IMR-90 (cell line): ENCODE data around the gene MLLT10. TPM values are rescaled to one million over a fixed set of nuclear protein-coding genes. Genes with fewer than 3 reads are reported as not detected.

Experiments
- ATAC-seq: fragments of 200-7000 bp; cut with Tn5 transposase; 2 replicates; pipeline ENCODE4 v1.9.1; 2020; ENCODE audit warnings: low read depth, mild to moderate bottlenecking, moderate library complexity
- BruUV-seq: library from RNA; stranded (reverse); fragments of 400-500 nt; replicated peaks from 2 replicates; lab custom pipeline; 2021; lab: Mats Ljungman, UMichigan
- CTCF ChIA-PET: fragments of 300-600 bp; formaldehyde crosslinking; extraction: SDS; loops from one replicate; lab custom pipeline; 2021; ENCODE audit warnings: antibody characterized with exemption; lab: Yijun Ruan, JAX
- POLR2A ChIA-PET: fragments of 300-600 bp; sonication (Branson Sonifier 250); formaldehyde crosslinking; loops from one replicate; lab custom pipeline; 2022; ENCODE audit warnings: antibody characterized with exemption; ENCODE audit not compliant: unreplicated experiment; lab: Charles Lee
- DNase-seq: peaks from one replicate; pipeline ENCODE4 v3.0.0; 2013
- H2AFZ ChIP-seq: replicated peaks from 2 replicates; pipeline ENCODE3; 2013; ENCODE audit warnings: low read length, mild to moderate bottlenecking; ENCODE audit not compliant: poor library complexity
- H2AK5ac ChIP-seq: 2 replicates; pipeline ENCODE4 v1.6.1; 2013; ENCODE audit warnings: low read depth, low read length, inconsistent platforms
- H2AK9ac ChIP-seq: replicated peaks from 2 replicates; pipeline ENCODE3; 2013; ENCODE audit warnings: mild to moderate bottlenecking, low read depth, low read length, moderate library complexity; ENCODE audit not compliant: poor library complexity
- H2BK120ac ChIP-seq: 2 replicates; pipeline ENCODE4 v1.6.1; 2013; ENCODE audit warnings: low read depth, low read length, inconsistent platforms
- H2BK15ac ChIP-seq: 3 replicates; pipeline ENCODE4 v1.6.1; 2013; ENCODE audit warnings: low read depth, low read length, inconsistent platforms
- H2BK20ac ChIP-seq: 2 replicates; pipeline ENCODE4 v1.6.1; 2013; ENCODE audit warnings: low read depth, mild to moderate bottlenecking, inconsistent platforms, low read length, moderate library complexity
- H2BK5ac ChIP-seq: 2 replicates; pipeline ENCODE4 v1.6.1; 2013; ENCODE audit warnings: mild to moderate bottlenecking, low read depth, low read length, inconsistent platforms; ENCODE audit not compliant: poor library complexity, severe bottlenecking
- H3K14ac ChIP-seq: replicated peaks from 2 replicates; pipeline ENCODE4 v1.6.1; 2013; ENCODE audit warnings: low read depth, low read length, inconsistent platforms
- H3K18ac ChIP-seq: 2 replicates; pipeline ENCODE4 v1.6.1; 2013; ENCODE audit warnings: low read depth, low read length, control low read depth
- H3K23ac ChIP-seq: 2 replicates; pipeline ENCODE4 v1.6.1; 2013; ENCODE audit warnings: low read depth, low read length, inconsistent platforms
- H3K27ac ChIP-seq: 2 replicates; pipeline ENCODE4 v1.5.1; 2013; ENCODE audit warnings: mild to moderate bottlenecking, control low read depth, low read length; ENCODE audit not compliant: insufficient read depth
- H3K27me3 ChIP-seq: 2 replicates; pipeline ENCODE4 v1.6.1; 2013; ENCODE audit warnings: low read length; ENCODE audit not compliant: control insufficient read depth, insufficient read depth
- H3K36me3 ChIP-seq: 2 replicates; pipeline ENCODE4 v1.6.1; 2013; ENCODE audit warnings: low read length, mixed read lengths; ENCODE audit not compliant: control insufficient read depth, insufficient read depth
- H3K4ac ChIP-seq: 2 replicates; pipeline ENCODE4 v1.6.1; 2013; ENCODE audit warnings: low read depth, low read length, inconsistent platforms
- H3K4me1 ChIP-seq: 2 replicates; pipeline ENCODE4 v1.6.1; 2013; ENCODE audit warnings: low read length, mixed read lengths; ENCODE audit not compliant: control insufficient read depth, insufficient read depth
- H3K4me2 ChIP-seq: 2 replicates; pipeline ENCODE4 v1.6.1; 2013; ENCODE audit warnings: low read depth, mild to moderate bottlenecking, control low read depth, low read length, moderate library complexity
- H3K4me3 ChIP-seq: 2 replicates; pipeline ENCODE4 v1.5.1; 2013; ENCODE audit warnings: low read depth, mild to moderate bottlenecking, control low read depth, low read length, moderate library complexity; ENCODE audit not compliant: insufficient read depth
- H3K56ac ChIP-seq: 2 replicates; pipeline ENCODE4 v1.6.1; 2013; ENCODE audit warnings: low read length, inconsistent platforms; ENCODE audit not compliant: insufficient read depth; ENCODE audit errors: extremely low read depth
- H3K79me1 ChIP-seq, 2 experiments: 2 replicates each; pipeline ENCODE4 v1.6.1; 2013; ENCODE audit warnings: low read length in 2 of 2, inconsistent platforms in 1 of 2, low read depth in 1 of 2
- H3K9ac ChIP-seq: 2 replicates; pipeline ENCODE4 v1.6.1; 2013; ENCODE audit warnings: low read depth, low read length, control low read depth
- H3K9me1 ChIP-seq: 2 replicates; pipeline ENCODE4 v1.6.1; 2013; ENCODE audit warnings: low read length, inconsistent platforms; ENCODE audit not compliant: insufficient read depth
- H3K9me3 ChIP-seq: 2 replicates; pipeline ENCODE4 v1.6.1; 2013; ENCODE audit warnings: low read length; ENCODE audit not compliant: control insufficient read depth, insufficient read depth
- H4K20me1 ChIP-seq: 2 replicates; pipeline ENCODE4 v1.6.1; 2013; ENCODE audit warnings: low read length, inconsistent platforms; ENCODE audit not compliant: insufficient read depth
- H4K5ac ChIP-seq: 2 replicates; pipeline ENCODE4 v1.6.1; 2013; ENCODE audit warnings: mild to moderate bottlenecking, low read depth, low read length, control low read depth
- H4K8ac ChIP-seq, 2 experiments: 2 replicates each; pipeline ENCODE4 v1.6.1; 2013; ENCODE audit warnings: low read depth in 2 of 2, low read length in 2 of 2, control low read depth in 1 of 2, inconsistent platforms in 1 of 2
- H4K91ac ChIP-seq: 2 replicates; pipeline ENCODE4 v1.6.1; 2013; ENCODE audit warnings: low read depth, low read length, inconsistent platforms; ENCODE audit not compliant: insufficient read depth
- BHLHE40 ChIP-seq: fragments of 150-350 bp; IDR thresholded peaks from 2 replicates; pipeline ENCODE4 v1.6.1; 2016; ENCODE audit warnings: mild to moderate bottlenecking, low read depth, low read length
- CEBPB ChIP-seq: IDR thresholded peaks from 2 replicates; pipeline ENCODE4 v1.6.1; 2012; ENCODE audit warnings: low read depth, low read length, improper control_type of control experiment
- CHD1 ChIP-seq: IDR thresholded peaks from 2 replicates; pipeline ENCODE4 v1.6.1; 2012; ENCODE audit warnings: low read depth, low read length, improper control_type of control experiment
- CTCF ChIP-seq: conservative IDR thresholded peaks from 2 replicates; pipeline ENCODE4 v1.5.1; 2012; ENCODE audit warnings: mild to moderate bottlenecking, low read depth, low read length, improper control_type of control experiment
- ELK1 ChIP-seq: fragments of 150-350 bp; IDR thresholded peaks from 2 replicates; pipeline ENCODE4 v1.6.1; 2016; ENCODE audit warnings: low read depth, mild to moderate bottlenecking, low read length, moderate library complexity, borderline replicate concordance
- FOS ChIP-seq: fragments of 150-350 bp; IDR thresholded peaks from 2 replicates; pipeline ENCODE4 v1.6.1; 2016; ENCODE audit warnings: low read depth, low read length
- MAFK ChIP-seq: IDR thresholded peaks from 2 replicates; pipeline ENCODE4 v1.6.1; 2012; ENCODE audit warnings: low read depth, low read length, improper control_type of control experiment
- MAZ ChIP-seq: IDR thresholded peaks from 2 replicates; pipeline ENCODE4 v1.6.1; 2012; ENCODE audit warnings: low read depth, mild to moderate bottlenecking, low read length, improper control_type of control experiment, moderate library complexity, borderline replicate concordance
- MXI1 ChIP-seq: IDR thresholded peaks from 2 replicates; pipeline ENCODE4 v1.6.1; 2012; ENCODE audit warnings: low read depth, mild to moderate bottlenecking, low read length, moderate library complexity, borderline replicate concordance
- NFE2L2 ChIP-seq: fragments of 150-350 bp; IDR thresholded peaks from 2 replicates; pipeline ENCODE4 v1.6.1; 2016; ENCODE audit warnings: low read depth, mild to moderate bottlenecking, low read length
- POLR2A ChIP-seq: IDR thresholded peaks from 2 replicates; pipeline ENCODE4 v1.6.1; 2012; ENCODE audit warnings: mild to moderate bottlenecking, low read depth, low read length
- RAD21 ChIP-seq: IDR thresholded peaks from 2 replicates; pipeline ENCODE4 v1.6.1; 2012; ENCODE audit warnings: low read length, improper control_type of control experiment
- RCOR1 ChIP-seq: IDR thresholded peaks from 2 replicates; pipeline ENCODE4 v1.6.1; 2012; ENCODE audit warnings: mild to moderate bottlenecking, low read length, improper control_type of control experiment; ENCODE audit not compliant: insufficient replicate concordance
- RFX5 ChIP-seq: IDR thresholded peaks from 2 replicates; pipeline ENCODE4 v1.8.0; 2012; ENCODE audit warnings: low read depth, mild to moderate bottlenecking, low read length, moderate library complexity
- SMC3 ChIP-seq: fragments of 150-350 bp; IDR thresholded peaks from 2 replicates; pipeline ENCODE4 v1.6.1; 2016; ENCODE audit warnings: low read depth, mild to moderate bottlenecking, antibody characterized with exemption, low read length, moderate library complexity
- USF2 ChIP-seq: fragments of 150-350 bp; IDR thresholded peaks from 2 replicates; pipeline ENCODE4 v1.6.1; 2017; ENCODE audit warnings: mild to moderate bottlenecking, antibody characterized with exemption, low read length, low read depth
- WGBS, 2 experiments: methylation state at CpG; one replicate each; pipeline versions ENCODE4 v1.1.5 to v1.1.7; 2013; ENCODE audit warnings: missing lambda C conversion rate in 2 of 2; ENCODE audit not compliant: insufficient read length in 1 of 2; ENCODE audit errors: extremely low coverage in 2 of 2; 5-methylcytosine and 5-hydroxymethylcytosine counted together
- dilution Hi-C: fragments of 300-500 bp; cut with HindIII; formaldehyde crosslinking; loops from one replicate; pipeline ENCODE4 v1.14.3; 2018; ENCODE audit warnings: low sequenced_read_pairs; ENCODE audit not compliant: unreplicated experiment
- in situ Hi-C: fragments of 300-500 bp; cut with MboI; formaldehyde crosslinking; loops from 3 replicates; pipeline ENCODE4 v1.14.3; 2019; ENCODE audit warnings: low sequenced_read_pairs, inconsistent platforms, mixed read lengths
- intact Hi-C: fragments of 100-400 bp; cut with micrococcal nuclease; formaldehyde crosslinking; loops from 2 replicates; pipeline ENCODE4 v1.10.0; 2022
- polyA plus RNA-seq, 3 experiments: library from polyadenylated mRNA; depleted of rRNA; stranded (reverse); fragments of >200 nt; gene quantifications; 2 replicates each; pipeline ENCODE4 v1.2.3, GENCODE V29; 2012; ENCODE audit warnings: low replicate concordance in 1 of 3
- total RNA-seq: library from RNA; depleted of rRNA; stranded (reverse); fragments of >200 nt; gene quantifications from 2 replicates; pipeline ENCODE4 v1.2.3, GENCODE V29; 2012

The MLLT10 gene
- total and polyA plus RNA-seq, 2 of the 4 experiments (the other 2 are of a cell fraction), result 22.5 to 29.0 TPM

- no peak overlapping the region for H3K14ac ChIP-seq
- H3K79me1 ChIP-seq, result 0 out of 4 replicates have a peak, but pooled peaks cover 0 to 10% of the 10 kb centered on the region in 2 experiments
- H3K9ac ChIP-seq, result no peak overlapping the region
- H3K27ac ChIP-seq, result no peak overlapping the region
- H3K18ac ChIP-seq, result no peak overlapping the region
- WGBS, 2 experiments, result no CpG with 5 or more reads among the region's 2 CpGs
- CTCF ChIA-PET, result interaction anchor here (0.6 kb wide), 1 partner anchor 210 kb away, joined by 4 read pairs; no protein-coding TSS in a partner anchor
- H3K27me3 ChIP-seq, result no peaks in the 10 kb centered on the region
- no peak overlapping the region for H3K56ac ChIP-seq
- intact Hi-C loops (no loop called here), in situ Hi-C loops (no loop called here), dilution Hi-C loops (no loop called here)
- H2AFZ ChIP-seq, result no peak overlapping the region
- ATAC-seq, result no peak
- H2AK9ac ChIP-seq, result no peak overlapping the region
- H3K4ac ChIP-seq, result no peak overlapping the region
- H2BK120ac ChIP-seq, result no peak overlapping the region
- no peaks in the 10 kb centered on the region for H3K4me1 ChIP-seq
- no peak overlapping the region for H4K8ac ChIP-seq
- H3K9me1 ChIP-seq, result 0 out of 2 replicates have a peak, but pooled peaks cover 4% of the 10 kb centered on the region
- BruUV-seq, result no TSS peak
- DNase-seq, result no peak
- POLR2A ChIA-PET, result no interaction called here
- H4K91ac ChIP-seq, result no peak overlapping the region
- no peak overlapping the region for H3K4me2 ChIP-seq
- no peak overlapping the region for H2BK5ac ChIP-seq
- no peak overlapping the region for H4K5ac ChIP-seq
- H3K36me3 ChIP-seq, result no peaks in the 10 kb centered on the region
- TF ChIP-seq USF2 (no peak), CHD1 (no peak), MAFK (no peak), RCOR1 (no peak), RAD21 (no peak), SMC3 (no peak), ELK1 (no peak), RFX5 (no peak), MXI1 (no peak), POLR2A (no peak), MAZ (no peak), NFE2L2 (no peak), BHLHE40 (no peak), CTCF (no peak), FOS (no peak), CEBPB (no peak)
- H3K4me3 ChIP-seq, result no peak overlapping the region
- H2BK15ac ChIP-seq, result no peak overlapping the region
- H4K20me1 ChIP-seq, result no peaks in the 10 kb centered on the region; the same call in 1 of the 2 replicates
- H3K9me3 ChIP-seq, result no peaks in the 10 kb centered on the region
- H2BK20ac ChIP-seq, result no peak overlapping the region
- H3K23ac ChIP-seq, result no peak overlapping the region
- no peak overlapping the region for H2AK5ac ChIP-seq
Measured at GRCh38 chr10:21791276-21791675, 257.2 kb downstream of the MLLT10 start.
